Hypothalamus (tissue), 51 donors: ENCODE measurements around the gene CD47.

Experiments used
- DNase-seq, 51 donors: peaks; one replicate each; lab custom pipeline; 2025; lab: John Stamatoyannopoulos, UW

The CD47 gene

GRCh38 chr3:107994181-107994580, 96.7 kb downstream of the CD47 start:
- DNase-seq = no peak

- no peak for DNase-seq
Observed at GRCh38 chr3:107993771-107994170, 97.1 kb downstream of the CD47 start.
